ENCODE data around the gene GGN. TPM values are rescaled to one million over a fixed set of nuclear protein-coding genes. Genes with fewer than 3 reads are reported as not detected.
A peak's percentile ranks its signal among the peaks of the same experiment; 100 is the strongest.

GGN gene
- total and polyA plus RNA-seq, 2 of the 13 experiments (the other 11 are each of a cell fraction or from before 2014, with no cell fraction given): not detected

DNA sequence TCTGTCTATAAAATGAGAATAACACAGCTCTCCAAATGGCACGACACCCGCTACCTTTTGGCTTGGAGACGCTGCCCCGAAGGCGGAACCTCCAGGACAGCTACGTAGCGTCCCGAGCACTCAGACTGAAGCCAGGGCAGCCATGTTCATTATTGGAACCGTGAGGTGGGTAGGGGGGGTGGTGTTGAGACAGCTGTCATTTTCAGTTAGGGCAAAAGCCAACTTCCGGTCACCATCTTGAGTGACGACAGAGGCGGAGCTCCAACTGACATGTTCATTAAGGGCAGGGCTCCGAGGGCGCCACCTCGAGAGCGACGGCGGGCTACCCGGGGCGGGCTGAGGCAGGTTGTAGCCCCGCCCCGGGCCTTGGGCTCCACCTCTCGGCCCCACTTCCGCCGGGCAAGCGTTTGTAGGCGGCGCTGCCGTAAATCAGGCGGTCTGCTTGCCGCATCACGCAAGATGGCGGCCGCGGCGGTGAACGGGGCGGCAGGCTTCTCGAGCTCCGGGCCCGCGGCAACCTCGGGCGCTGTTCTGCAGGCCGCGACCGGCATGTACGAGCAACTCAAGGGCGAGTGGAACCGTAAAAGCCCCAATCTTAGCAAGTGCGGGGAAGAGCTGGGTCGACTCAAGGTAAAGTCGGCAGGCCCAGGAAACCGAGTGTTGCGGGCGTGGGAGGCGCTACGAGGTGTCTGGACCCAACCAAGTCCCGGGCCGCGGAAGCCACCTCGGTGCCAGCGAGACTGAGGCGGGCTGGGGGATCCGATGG lies 13.3 kb downstream of the GGN start, which contains the start of gene PSMD8 (continued):
- TF ChIP-seq, protein P1, sequence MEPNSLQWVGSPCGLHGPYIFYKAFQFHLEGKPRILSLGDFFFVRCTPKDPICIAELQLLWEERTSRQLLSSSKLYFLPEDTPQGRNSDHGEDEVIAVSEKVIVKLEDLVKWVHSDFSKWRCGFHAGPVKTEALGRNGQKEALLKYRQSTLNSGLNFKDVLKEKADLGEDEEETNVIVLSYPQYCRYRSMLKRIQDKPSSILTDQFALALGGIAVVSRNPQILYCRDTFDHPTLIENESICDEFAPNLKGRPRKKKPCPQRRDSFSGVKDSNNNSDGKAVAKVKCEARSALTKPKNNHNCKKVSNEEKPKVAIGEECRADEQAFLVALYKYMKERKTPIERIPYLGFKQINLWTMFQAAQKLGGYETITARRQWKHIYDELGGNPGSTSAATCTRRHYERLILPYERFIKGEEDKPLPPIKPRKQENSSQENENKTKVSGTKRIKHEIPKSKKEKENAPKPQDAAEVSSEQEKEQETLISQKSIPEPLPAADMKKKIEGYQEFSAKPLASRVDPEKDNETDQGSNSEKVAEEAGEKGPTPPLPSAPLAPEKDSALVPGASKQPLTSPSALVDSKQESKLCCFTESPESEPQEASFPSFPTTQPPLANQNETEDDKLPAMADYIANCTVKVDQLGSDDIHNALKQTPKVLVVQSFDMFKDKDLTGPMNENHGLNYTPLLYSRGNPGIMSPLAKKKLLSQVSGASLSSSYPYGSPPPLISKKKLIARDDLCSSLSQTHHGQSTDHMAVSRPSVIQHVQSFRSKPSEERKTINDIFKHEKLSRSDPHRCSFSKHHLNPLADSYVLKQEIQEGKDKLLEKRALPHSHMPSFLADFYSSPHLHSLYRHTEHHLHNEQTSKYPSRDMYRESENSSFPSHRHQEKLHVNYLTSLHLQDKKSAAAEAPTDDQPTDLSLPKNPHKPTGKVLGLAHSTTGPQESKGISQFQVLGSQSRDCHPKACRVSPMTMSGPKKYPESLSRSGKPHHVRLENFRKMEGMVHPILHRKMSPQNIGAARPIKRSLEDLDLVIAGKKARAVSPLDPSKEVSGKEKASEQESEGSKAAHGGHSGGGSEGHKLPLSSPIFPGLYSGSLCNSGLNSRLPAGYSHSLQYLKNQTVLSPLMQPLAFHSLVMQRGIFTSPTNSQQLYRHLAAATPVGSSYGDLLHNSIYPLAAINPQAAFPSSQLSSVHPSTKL (CRISPR knock-in tag; IDR thresholded peaks at IDR 0.05): peak; percentile 32
- TF ChIP-seq ZNF772 (CRISPR knock-in tag; IDR thresholded peaks at IDR 0.05): peak; percentile 93
- TF ChIP-seq HMG20A (CRISPR knock-in tag; IDR thresholded peaks at IDR 0.05; ENCODE audit: borderline replicate concordance): 0 out of 2 replicates have a peak, but pooled peaks have one; percentile 18
- TF ChIP-seq, protein P2, sequence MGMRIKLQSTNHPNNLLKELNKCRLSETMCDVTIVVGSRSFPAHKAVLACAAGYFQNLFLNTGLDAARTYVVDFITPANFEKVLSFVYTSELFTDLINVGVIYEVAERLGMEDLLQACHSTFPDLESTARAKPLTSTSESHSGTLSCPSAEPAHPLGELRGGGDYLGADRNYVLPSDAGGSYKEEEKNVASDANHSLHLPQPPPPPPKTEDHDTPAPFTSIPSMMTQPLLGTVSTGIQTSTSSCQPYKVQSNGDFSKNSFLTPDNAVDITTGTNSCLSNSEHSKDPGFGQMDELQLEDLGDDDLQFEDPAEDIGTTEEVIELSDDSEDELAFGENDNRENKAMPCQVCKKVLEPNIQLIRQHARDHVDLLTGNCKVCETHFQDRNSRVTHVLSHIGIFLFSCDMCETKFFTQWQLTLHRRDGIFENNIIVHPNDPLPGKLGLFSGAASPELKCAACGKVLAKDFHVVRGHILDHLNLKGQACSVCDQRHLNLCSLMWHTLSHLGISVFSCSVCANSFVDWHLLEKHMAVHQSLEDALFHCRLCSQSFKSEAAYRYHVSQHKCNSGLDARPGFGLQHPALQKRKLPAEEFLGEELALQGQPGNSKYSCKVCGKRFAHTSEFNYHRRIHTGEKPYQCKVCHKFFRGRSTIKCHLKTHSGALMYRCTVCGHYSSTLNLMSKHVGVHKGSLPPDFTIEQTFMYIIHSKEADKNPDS (CRISPR knock-in tag; IDR thresholded peaks at IDR 0.05): no peak
- TF ChIP-seq FOSL2 (CRISPR knock-in tag; IDR thresholded peaks at IDR 0.05): peak; percentile 40
- TF ChIP-seq SRF (IDR thresholded peaks at IDR 0.05; ENCODE audit: low read depth, low read length): no peak
- TF ChIP-seq GLI4 (CRISPR knock-in tag; IDR thresholded peaks at IDR 0.05; ENCODE audit: borderline replicate concordance): no peak
- no peak for TF ChIP-seq MLXIP (CRISPR knock-in tag; IDR thresholded peaks at IDR 0.05; ENCODE audit: borderline replicate concordance)
- peak; percentile 28 for TF ChIP-seq BCL6 (CRISPR knock-in tag; IDR thresholded peaks at IDR 0.05)
- no peak for TF ChIP-seq ATAD3A (CRISPR knock-in tag; IDR thresholded peaks at IDR 0.05)
- peak; percentile 85 for TF ChIP-seq ERF (CRISPR knock-in tag; IDR thresholded peaks at IDR 0.05)
- TF ChIP-seq RXRA (CRISPR knock-in tag; IDR thresholded peaks at IDR 0.05): peak; percentile 34; the same call in 1 of the 2 replicates
- TF ChIP-seq ZNF253 (CRISPR knock-in tag; IDR thresholded peaks at IDR 0.05; ENCODE audit: borderline replicate concordance): no peak
- TF ChIP-seq TAF15 (IDR thresholded peaks at IDR 0.05; ENCODE audit: low read depth, low read length, poor library complexity, severe bottlenecking): no peak
- TF ChIP-seq RARA (CRISPR knock-in tag; IDR thresholded peaks at IDR 0.05): peak; percentile 40; the same call in 1 of the 2 replicates
- TF ChIP-seq, protein P3, sequence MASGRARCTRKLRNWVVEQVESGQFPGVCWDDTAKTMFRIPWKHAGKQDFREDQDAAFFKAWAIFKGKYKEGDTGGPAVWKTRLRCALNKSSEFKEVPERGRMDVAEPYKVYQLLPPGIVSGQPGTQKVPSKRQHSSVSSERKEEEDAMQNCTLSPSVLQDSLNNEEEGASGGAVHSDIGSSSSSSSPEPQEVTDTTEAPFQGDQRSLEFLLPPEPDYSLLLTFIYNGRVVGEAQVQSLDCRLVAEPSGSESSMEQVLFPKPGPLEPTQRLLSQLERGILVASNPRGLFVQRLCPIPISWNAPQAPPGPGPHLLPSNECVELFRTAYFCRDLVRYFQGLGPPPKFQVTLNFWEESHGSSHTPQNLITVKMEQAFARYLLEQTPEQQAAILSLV (CRISPR knock-in tag; IDR thresholded peaks at IDR 0.05; ENCODE audit: borderline replicate concordance): peak; percentile 68; the same call in 1 of the 2 replicates
- TF ChIP-seq POGZ (CRISPR knock-in tag; IDR thresholded peaks at IDR 0.05): peak; percentile 63
- no peak for TF ChIP-seq HHEX (CRISPR knock-in tag; IDR thresholded peaks at IDR 0.05)
- 0 out of 2 replicates have a peak, but pooled peaks have one; percentile 81 for TF ChIP-seq ZBTB3 (CRISPR knock-in tag; IDR thresholded peaks at IDR 0.05; ENCODE audit: borderline replicate concordance, low read depth)
- TF ChIP-seq IRF2 (CRISPR knock-in tag; IDR thresholded peaks at IDR 0.05): 0 out of 2 replicates have a peak, but pooled peaks have one; percentile 65
